SU-DHL-6 (cell line): Measurements from ENCODE around the gene CNTN5.

Source experiments
- H2AFZ ChIP-seq: fragments of 200-600 bp; sonication (generic); 2 replicates; pipeline ENCODE4 v1.6.1; 2014; ENCODE audit warnings: low read depth, mild to moderate bottlenecking, moderate library complexity, mixed read lengths, antibody characterized with exemption, low read length; ENCODE audit not compliant: severe bottlenecking
- H3F3A ChIP-seq: fragments of 200-600 bp; shearing (Covaris generic); 2 replicates; pipeline ENCODE4 v1.6.0; 2016; ENCODE audit warnings: antibody characterized with exemption, mild to moderate bottlenecking; ENCODE audit not compliant: insufficient read depth
- H3K27ac ChIP-seq: fragments of 200-600 bp; sonication (generic); 2 replicates; pipeline ENCODE4 v1.5.1; 2016; ENCODE audit warnings: low read depth, mild to moderate bottlenecking, low read length, moderate library complexity, mixed read lengths
- H3K27me3 ChIP-seq: fragments of 200-600 bp; sonication (generic), shearing (Covaris generic); 2 replicates; pipeline ENCODE4 v1.6.0; 2014; ENCODE audit warnings: mild to moderate bottlenecking, low read length
- H3K36me3 ChIP-seq: fragments of 200-600 bp; sonication (generic); 2 replicates; pipeline ENCODE4 v1.6.1; 2014; ENCODE audit warnings: mild to moderate bottlenecking, low read length, mixed read lengths
- H3K4me2 ChIP-seq: fragments of 300-600, 200-600 bp; shearing (Covaris generic), sonication (generic); 2 replicates; pipeline ENCODE4 v1.6.0; 2014; ENCODE audit warnings: low read length, low read depth, mild to moderate bottlenecking; ENCODE audit not compliant: poor library complexity, severe bottlenecking
- H3K4me3 ChIP-seq: fragments of 200-600 bp; sonication (generic); 2 replicates; pipeline ENCODE4 v1.5.1; 2014; ENCODE audit warnings: antibody characterized with exemption, low read length, mild to moderate bottlenecking, mixed read lengths; ENCODE audit not compliant: insufficient read depth, poor library complexity, severe bottlenecking
- H3K79me2 ChIP-seq: fragments of 200-600 bp; sonication (generic); 2 replicates; pipeline ENCODE4 v1.6.1; 2014; ENCODE audit warnings: mild to moderate bottlenecking, low read length, moderate library complexity; ENCODE audit not compliant: insufficient read depth
- H3K9ac ChIP-seq: fragments of 200-600 bp; sonication (generic); 2 replicates; pipeline ENCODE4 v1.7.0; 2014; ENCODE audit warnings: mild to moderate bottlenecking, low read length
- H3K9me2 ChIP-seq: fragments of 200-600 bp; sonication (generic); replicated peaks from 2 replicates; pipeline ENCODE4 v1.6.1; 2014; ENCODE audit warnings: low read length; ENCODE audit not compliant: insufficient read depth
- H3K9me3 ChIP-seq: fragments of 200-600 bp; sonication (generic); 2 replicates; pipeline ENCODE4 v1.6.1; 2014; ENCODE audit warnings: low read length, mixed read lengths; ENCODE audit not compliant: insufficient read depth
- H4K20me1 ChIP-seq: fragments of 200-600 bp; sonication (generic); 2 replicates; pipeline ENCODE4 v1.6.1; 2014; ENCODE audit warnings: low read depth, mild to moderate bottlenecking, antibody characterized with exemption, low read length, moderate library complexity, mixed read lengths
- EZH2phosphoT487 ChIP-seq: fragments of 200-600 bp; sonication (generic), shearing (Covaris generic); conservative IDR thresholded peaks from 2 replicates; pipeline ENCODE4 v1.6.1; 2018; ENCODE audit warnings: mild to moderate bottlenecking, antibody characterized with exemption, low read length, moderate library complexity, mixed read lengths
- TF ChIP-seq, protein P1 (sequence below): fragments of 200-600 bp; sonication (generic); IDR thresholded peaks from one replicate; pipeline ENCODE4 v1.5.1; 2017; ENCODE audit warnings: antibody characterized with exemption, mild to moderate bottlenecking, low read length, moderate library complexity; ENCODE audit not compliant: insufficient read depth, poor library complexity, severe bottlenecking

Gene CNTN5

DNA sequence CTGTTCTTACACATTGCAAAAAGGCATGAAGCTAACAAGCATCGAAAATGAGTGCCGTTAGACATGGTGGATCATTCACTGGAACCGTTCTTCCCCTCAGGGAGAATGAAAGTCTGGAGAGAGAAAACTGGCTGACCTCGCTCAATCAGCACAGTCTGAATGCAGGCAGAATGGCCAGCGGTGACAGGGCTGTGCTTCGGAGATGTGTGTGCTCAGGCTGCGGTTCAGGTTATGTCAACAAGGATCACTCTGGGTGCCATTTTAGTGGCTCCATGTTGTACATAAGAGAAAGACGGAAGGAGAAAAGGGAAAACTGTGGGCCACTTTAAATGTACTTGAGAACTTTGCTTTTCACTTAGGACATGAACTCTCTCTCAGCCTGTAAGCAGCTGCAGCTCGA is 916.6 kb downstream of the CNTN5 start:
- H3K27me3 ChIP-seq: no peaks in the 10 kb centered on the region
- H3K79me2 ChIP-seq: no peaks in the 10 kb centered on the region
- H3K36me3 ChIP-seq: no peaks in the 10 kb centered on the region
- no peak overlapping the region for H2AFZ ChIP-seq
- no peaks in the 10 kb centered on the region for H3K9me2 ChIP-seq
- TF ChIP-seq, protein P1, sequence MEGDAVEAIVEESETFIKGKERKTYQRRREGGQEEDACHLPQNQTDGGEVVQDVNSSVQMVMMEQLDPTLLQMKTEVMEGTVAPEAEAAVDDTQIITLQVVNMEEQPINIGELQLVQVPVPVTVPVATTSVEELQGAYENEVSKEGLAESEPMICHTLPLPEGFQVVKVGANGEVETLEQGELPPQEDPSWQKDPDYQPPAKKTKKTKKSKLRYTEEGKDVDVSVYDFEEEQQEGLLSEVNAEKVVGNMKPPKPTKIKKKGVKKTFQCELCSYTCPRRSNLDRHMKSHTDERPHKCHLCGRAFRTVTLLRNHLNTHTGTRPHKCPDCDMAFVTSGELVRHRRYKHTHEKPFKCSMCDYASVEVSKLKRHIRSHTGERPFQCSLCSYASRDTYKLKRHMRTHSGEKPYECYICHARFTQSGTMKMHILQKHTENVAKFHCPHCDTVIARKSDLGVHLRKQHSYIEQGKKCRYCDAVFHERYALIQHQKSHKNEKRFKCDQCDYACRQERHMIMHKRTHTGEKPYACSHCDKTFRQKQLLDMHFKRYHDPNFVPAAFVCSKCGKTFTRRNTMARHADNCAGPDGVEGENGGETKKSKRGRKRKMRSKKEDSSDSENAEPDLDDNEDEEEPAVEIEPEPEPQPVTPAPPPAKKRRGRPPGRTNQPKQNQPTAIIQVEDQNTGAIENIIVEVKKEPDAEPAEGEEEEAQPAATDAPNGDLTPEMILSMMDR: no peak
- TF ChIP-seq EZH2phosphoT487: no peak
- no peak overlapping the region for H3K4me3 ChIP-seq
- H3K4me2 ChIP-seq: no peak overlapping the region
- no peaks in the 10 kb centered on the region for H3F3A ChIP-seq
- no peak overlapping the region for H3K27ac ChIP-seq
- H3K9ac ChIP-seq: no peak overlapping the region
- H3K9me3 ChIP-seq: no peaks in the 10 kb centered on the region
- no peaks in the 10 kb centered on the region for H4K20me1 ChIP-seq

- Histone ChIP-seq H3K9me3 (no peaks in the 10 kb centered on the region), H2AFZ (no peak overlapping the region), H3K9me2 (no peaks in the 10 kb centered on the region), H4K20me1 (no peaks in the 10 kb centered on the region), H3K27ac (no peak overlapping the region), H3K79me2 (no peaks in the 10 kb centered on the region), H3K27me3 (no peaks in the 10 kb centered on the region), H3K4me3 (no peak overlapping the region), H3F3A (no peaks in the 10 kb centered on the region), H3K36me3 (no peaks in the 10 kb centered on the region), H3K4me2 (no peak overlapping the region), H3K9ac (no peak overlapping the region)
- TF ChIP-seq, protein P1: no peak
- TF ChIP-seq EZH2phosphoT487: no peak
Observed at GRCh38 chr11:99952816-99953215, 932.1 kb downstream of the CNTN5 start.

DNA sequence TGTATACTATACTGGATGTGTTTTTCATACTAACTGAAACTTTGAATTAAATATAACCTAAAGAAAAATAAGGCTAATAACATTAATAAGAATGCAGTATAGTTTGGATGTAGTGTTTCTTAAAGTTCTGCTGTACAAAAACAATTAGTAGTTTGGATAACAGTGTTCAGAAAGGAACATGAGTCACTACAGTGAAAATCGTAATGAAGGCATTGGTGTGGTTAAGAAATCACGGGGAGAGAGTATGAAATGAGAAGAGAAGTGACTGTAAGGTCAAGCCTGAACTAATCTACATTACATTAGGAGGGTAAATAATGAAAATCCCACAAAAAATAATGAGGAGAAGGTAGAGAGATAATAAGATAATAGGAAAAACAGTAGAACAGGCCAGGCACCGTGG is 939.8 kb downstream of the CNTN5 start:
- TF ChIP-seq EZH2phosphoT487: no peak
- TF ChIP-seq, protein P1: no peak
- H3F3A ChIP-seq: no peaks in the 10 kb centered on the region
- H3K4me3 ChIP-seq: no peak overlapping the region
- H3K4me2 ChIP-seq: no peak overlapping the region
- no peaks in the 10 kb centered on the region for H3K9me3 ChIP-seq
- H3K9me2 ChIP-seq: no peaks in the 10 kb centered on the region
- H3K27ac ChIP-seq: no peak overlapping the region
- H3K9ac ChIP-seq: no peak overlapping the region
- no peaks in the 10 kb centered on the region for H3K36me3 ChIP-seq
- H3K27me3 ChIP-seq: no peaks in the 10 kb centered on the region
- no peaks in the 10 kb centered on the region for H4K20me1 ChIP-seq
- H3K79me2 ChIP-seq: no peaks in the 10 kb centered on the region
- no peak overlapping the region for H2AFZ ChIP-seq

- H3K4me3 ChIP-seq: no peak overlapping the region
- H3K9ac ChIP-seq: no peak overlapping the region
- no peaks in the 10 kb centered on the region for H3K79me2 ChIP-seq
- no peak overlapping the region for H3K27ac ChIP-seq
- no peaks in the 10 kb centered on the region for H3K27me3 ChIP-seq
- H3K9me2 ChIP-seq: 0 out of 2 replicates have a peak, but pooled peaks cover 3% of the 10 kb centered on the region
- no peak overlapping the region for H2AFZ ChIP-seq
- no peak overlapping the region for H3K4me2 ChIP-seq
- H3K36me3 ChIP-seq: no peaks in the 10 kb centered on the region
- H3K9me3 ChIP-seq: no peaks in the 10 kb centered on the region
- no peaks in the 10 kb centered on the region for H4K20me1 ChIP-seq
- no peaks in the 10 kb centered on the region for H3F3A ChIP-seq
- no peak for TF ChIP-seq EZH2phosphoT487
- TF ChIP-seq, protein P1: no peak
Observed at GRCh38 chr11:99968336-99968735, 947.6 kb downstream of the CNTN5 start.
